Ishikawa (cell line): ENCODE data around the gene MTX1.

Experiments
- EP300 ChIP-seq: IDR thresholded peaks from 2 replicates; pipeline ENCODE4 v1.6.1; 2012; ENCODE audit warnings: borderline replicate concordance
- FOXM1 ChIP-seq: IDR thresholded peaks from 2 replicates; pipeline ENCODE4 v1.6.1; 2012; ENCODE audit warnings: low read depth, borderline replicate concordance

- no peak for TF ChIP-seq FOXM1
- no peak for TF ChIP-seq EP300
Measured at GRCh38 chr1:155253208-155253607, 44.7 kb downstream of the MTX1 start.
